H9 (cell line): ENCODE measurements around the gene CPT1C. TPM values are rescaled to one million over a fixed set of nuclear protein-coding genes. Genes with fewer than 3 reads are reported as not detected.
A peak's percentile ranks its signal among the peaks of the same experiment; 100 is the strongest.

Experiments
- DNase-seq: peaks from one replicate; pipeline ENCODE4 v3.0.0-alpha.2; 2017
- H2AFZ ChIP-seq: one replicate; pipeline ENCODE4 v1.6.1; 2013; ENCODE audit warnings: mild to moderate bottlenecking, low read length, control low read depth, moderate library complexity
- H2AK5ac ChIP-seq: 2 replicates; pipeline ENCODE4 v1.6.1; 2013; ENCODE audit warnings: low read length, control low read depth, mixed read lengths; ENCODE audit not compliant: insufficient read length
- H2BK120ac ChIP-seq: one replicate; pipeline ENCODE4 v1.6.1; 2013; ENCODE audit warnings: low read depth, mild to moderate bottlenecking, low read length, control low read depth, inconsistent platforms; ENCODE audit not compliant: poor library complexity, severe bottlenecking
- H2BK12ac ChIP-seq: 2 replicates; pipeline ENCODE4 v1.6.1; 2013; ENCODE audit warnings: low read length, control low read depth, mixed read lengths, low read depth; ENCODE audit not compliant: insufficient read length
- H2BK15ac ChIP-seq: 2 replicates; pipeline ENCODE4 v1.6.1; 2013; ENCODE audit warnings: low read depth, low read length, control low read depth
- H2BK20ac ChIP-seq: one replicate; pipeline ENCODE4 v1.6.1; 2013; ENCODE audit warnings: low read depth, mild to moderate bottlenecking, low read length, control low read depth, inconsistent platforms; ENCODE audit not compliant: poor library complexity, severe bottlenecking
- H2BK5ac ChIP-seq: 2 replicates; pipeline ENCODE4 v1.6.1; 2013; ENCODE audit warnings: low read length, control low read depth, mixed read lengths; ENCODE audit not compliant: insufficient read length
- H3K14ac ChIP-seq: 2 replicates; pipeline ENCODE4 v1.6.1; 2013; ENCODE audit warnings: low read length, control low read depth; ENCODE audit not compliant: insufficient read depth
- H3K18ac ChIP-seq: 2 replicates; pipeline ENCODE4 v1.6.1; 2013; ENCODE audit warnings: low read depth, mild to moderate bottlenecking, mixed read lengths, low read length, control low read depth; ENCODE audit not compliant: insufficient read length
- H3K23ac ChIP-seq: 2 replicates; pipeline ENCODE4 v1.6.1; 2013; ENCODE audit warnings: low read length, control low read depth, mixed read lengths, low read depth; ENCODE audit not compliant: insufficient read length
- H3K23me2 ChIP-seq: 2 replicates; pipeline ENCODE4 v1.6.1; 2013; ENCODE audit warnings: low read depth, mild to moderate bottlenecking, mixed read lengths, low read length, control low read depth; ENCODE audit not compliant: insufficient read length, poor library complexity, severe bottlenecking
- H3K27ac ChIP-seq: 2 replicates; pipeline ENCODE4 v1.5.1; 2013; ENCODE audit warnings: low read length, control low read depth, mixed read lengths, low read depth; ENCODE audit not compliant: insufficient read length
- H3K27me3 ChIP-seq: 2 replicates; pipeline ENCODE4 v1.6.1; 2013; ENCODE audit warnings: low read length, control low read depth, inconsistent platforms; ENCODE audit not compliant: insufficient read depth
- H3K4ac ChIP-seq: 2 replicates; pipeline ENCODE4 v1.6.1; 2013; ENCODE audit warnings: low read depth, mild to moderate bottlenecking, control low read depth, inconsistent platforms, low read length, moderate library complexity
- H3K4me1 ChIP-seq: 2 replicates; pipeline ENCODE4 v1.6.1; 2013; ENCODE audit warnings: low read length, control low read depth, inconsistent platforms; ENCODE audit not compliant: insufficient read depth
- H3K4me2 ChIP-seq: 2 replicates; pipeline ENCODE4 v1.6.1; 2013; ENCODE audit warnings: low read length, control low read depth, mixed read lengths; ENCODE audit not compliant: insufficient read length, insufficient read depth
- H3K56ac ChIP-seq: 2 replicates; pipeline ENCODE4 v1.6.1; 2013; ENCODE audit warnings: low read depth, mild to moderate bottlenecking, mixed read lengths, low read length, control low read depth; ENCODE audit not compliant: insufficient read length
- H3K79me1 ChIP-seq: 2 replicates; pipeline ENCODE4 v1.6.1; 2013; ENCODE audit warnings: low read depth, mild to moderate bottlenecking, moderate library complexity, low read length, control low read depth, inconsistent platforms; ENCODE audit not compliant: insufficient read depth, poor library complexity, severe bottlenecking
- H3K79me2 ChIP-seq: 2 replicates; pipeline ENCODE4 v1.6.1; 2013; ENCODE audit warnings: low read length, control low read depth, inconsistent platforms; ENCODE audit not compliant: insufficient read depth
- H3K9ac ChIP-seq: 2 replicates; pipeline ENCODE4 v1.6.1; 2013; ENCODE audit warnings: low read length, control low read depth, mixed read lengths; ENCODE audit not compliant: insufficient read length; ENCODE audit errors: extremely low read depth
- H3K9me3 ChIP-seq: one replicate; pipeline ENCODE4 v1.6.1; 2013; ENCODE audit warnings: low read depth, low read length, inconsistent platforms; ENCODE audit not compliant: control insufficient read depth
- H3T11ph ChIP-seq: one replicate; pipeline ENCODE4 v1.6.1; 2013; ENCODE audit warnings: mild to moderate bottlenecking, low read length, control low read depth, inconsistent platforms
- H4K20me1 ChIP-seq: one replicate; pipeline ENCODE4 v1.6.1; 2013; ENCODE audit not compliant: control insufficient read depth, insufficient read length, insufficient read depth
- H4K5ac ChIP-seq: 2 replicates; pipeline ENCODE4 v1.6.1; 2013; ENCODE audit warnings: low read depth, mild to moderate bottlenecking, mixed read lengths, low read length, control low read depth; ENCODE audit not compliant: insufficient read length
- H4K8ac ChIP-seq: replicated peaks from 2 replicates; pipeline ENCODE4 v1.6.1; 2013; ENCODE audit warnings: low read length, control low read depth, mixed read lengths, low read depth; ENCODE audit not compliant: insufficient read length
- H4K91ac ChIP-seq: 2 replicates; pipeline ENCODE4 v1.6.1; 2013; ENCODE audit warnings: low read depth, mild to moderate bottlenecking, moderate library complexity, mixed read lengths, low read length, control low read depth; ENCODE audit not compliant: insufficient read length
- H3K27ac Mint-ChIP-seq, 3 experiments: 2 replicates in 2 of 3; 3 replicates in 1 of 3; pipeline ENCODE4 v1.8.0; 2020 to 2021; ENCODE audit warnings: mixed read lengths in 3 of 3, mild to moderate bottlenecking in 1 of 3, moderate library complexity in 1 of 3
- H3K27me3 Mint-ChIP-seq: 2 replicates; pipeline ENCODE4 v1.8.0; 2021; ENCODE audit warnings: low read depth, mild to moderate bottlenecking, moderate library complexity, mixed read lengths
- H3K36me3 Mint-ChIP-seq, 3 experiments: 2 replicates in 2 of 3; 3 replicates in 1 of 3; pipeline ENCODE4 v1.8.0; 2020 to 2021; ENCODE audit warnings: low read depth in 3 of 3, mixed read lengths in 3 of 3; ENCODE audit not compliant: insufficient read depth in 1 of 3
- H3K4me1 Mint-ChIP-seq, 2 experiments: 2 replicates each; pipeline ENCODE4 v1.8.0; 2020; ENCODE audit warnings: mixed read lengths in 2 of 2
- H3K4me3 Mint-ChIP-seq, 2 experiments: 2 replicates in 1 of 2; 3 replicates in 1 of 2; pipeline ENCODE4 v1.8.0; 2020 to 2021; ENCODE audit warnings: mild to moderate bottlenecking in 2 of 2, mixed read lengths in 2 of 2, moderate library complexity in 1 of 2
- H3K9me3 Mint-ChIP-seq, 2 experiments: 2 replicates in 1 of 2; 3 replicates in 1 of 2; pipeline ENCODE4 v1.8.0; 2020; ENCODE audit warnings: mild to moderate bottlenecking in 2 of 2, mixed read lengths in 2 of 2, moderate library complexity in 1 of 2
- CTCF ChIP-seq: fragments of 200-600 bp; sonication (generic); conservative IDR thresholded peaks from 3 replicates; pipeline ENCODE4 v1.8.0; 2021; ENCODE audit warnings: antibody characterized with exemption, mild to moderate bottlenecking
- WGBS: extraction: QIAGEN DNeasy Blood & Tissue Kit; methylation state at CpG from one replicate; pipeline ENCODE4 v1.1.7; 2013; ENCODE audit warnings: missing lambda C conversion rate, low lambda C conversion rate, mixed read lengths; ENCODE audit not compliant: insufficient read length; ENCODE audit errors: extremely low coverage; 5-methylcytosine and 5-hydroxymethylcytosine counted together
- total RNA-seq: library from RNA; stranded (reverse); gene quantifications from 2 replicates; pipeline ENCODE4 v1.2.1, GENCODE V29; 2021

Gene CPT1C
- total RNA-seq, 1 experiment from 2014 or later: 74.6 TPM

DNA sequence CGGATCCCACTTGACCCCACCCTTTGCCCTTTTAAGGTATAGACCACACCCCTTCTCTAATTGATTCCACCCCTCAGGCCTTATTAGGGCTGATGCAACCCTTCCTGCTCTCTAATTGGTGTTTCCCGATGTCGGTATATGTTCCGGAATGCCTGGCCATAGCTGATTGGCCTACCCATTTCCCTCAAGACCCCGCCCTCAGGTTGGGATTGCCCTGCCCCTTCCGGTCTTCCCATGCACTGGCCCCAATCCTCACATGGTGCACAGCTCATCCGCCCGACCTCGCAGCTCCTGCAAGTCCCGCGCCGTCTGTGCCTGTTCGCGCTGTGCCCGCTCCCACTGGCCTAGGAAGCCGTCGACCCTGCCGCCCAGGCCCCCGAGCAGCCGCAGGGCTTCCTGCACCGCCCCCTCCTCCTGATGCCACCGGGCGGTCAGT is 54.0 kb downstream of the CPT1C start:
- no peak for TF ChIP-seq CTCF
- no peak overlapping the region for H3K4me2 ChIP-seq
- H3K4me1 Mint-ChIP-seq: peaks cover 0 to 17% of the 10 kb centered on the region in 2 experiments; a peak in 2 of 4 replicates
- no peaks in the 10 kb centered on the region for H3K4me1 ChIP-seq
- WGBS: no CpG with 5 or more reads among the region's 23 CpGs
- no peak overlapping the region for H2BK20ac ChIP-seq
- H2BK15ac ChIP-seq: no peak overlapping the region
- H3K23ac ChIP-seq: no peak overlapping the region
- peaks cover 0 to 3% (median 0%) of the 10 kb centered on the region in 3 experiments; a peak in 3 of 7 replicates for H3K36me3 Mint-ChIP-seq
- no peak overlapping the region for H2BK120ac ChIP-seq
- H3K14ac ChIP-seq: no peak overlapping the region; the same call in 1 of the 2 replicates
- H2BK12ac ChIP-seq: no peak overlapping the region
- peak; percentile 82 for DNase-seq
- H3K9me3 Mint-ChIP-seq: peaks cover 8 to 15% of the 10 kb centered on the region in 2 experiments
- no peak overlapping the region for H3K27ac ChIP-seq
- no peak overlapping the region for H4K5ac ChIP-seq
- H2AFZ ChIP-seq: no peak overlapping the region
- no peak overlapping the region for H4K8ac ChIP-seq
- no peak overlapping the region for H3K18ac ChIP-seq
- H3K23me2 ChIP-seq: no peaks in the 10 kb centered on the region
- H3K9ac ChIP-seq: no peak overlapping the region
- H3K4me3 Mint-ChIP-seq: 0 out of 5 replicates have a peak overlapping the region, but pooled peaks of 1 of the 2 experiments have one; percentile 5
- no peaks in the 10 kb centered on the region for H3K27me3 ChIP-seq
- peaks cover 6% of the 10 kb centered on the region; the same call in 1 of the 2 replicates for H3K27me3 Mint-ChIP-seq
- no peak overlapping the region for H4K91ac ChIP-seq
- H3K27ac Mint-ChIP-seq: no peak overlapping the region
- no peaks in the 10 kb centered on the region for H3K79me1 ChIP-seq
- no peak overlapping the region for H2BK5ac ChIP-seq
- H3K4ac ChIP-seq: no peak overlapping the region
- H3K9me3 ChIP-seq: no peaks in the 10 kb centered on the region
- no peak overlapping the region for H3T11ph ChIP-seq
- H3K79me2 ChIP-seq: no peaks in the 10 kb centered on the region
- no peaks in the 10 kb centered on the region for H4K20me1 ChIP-seq
- no peak overlapping the region for H3K56ac ChIP-seq
- H2AK5ac ChIP-seq: no peak overlapping the region
